SK-N-SH (cell line): ENCODE results near the gene ZNF747. TPM values are rescaled to one million over a fixed set of nuclear protein-coding genes. Genes with fewer than 3 reads are reported as not detected.

Experiments used
- CTCF ChIA-PET: fragments of 300-600, 350-600 bp; formaldehyde crosslinking; extraction: SDS; loops from one replicate; lab custom pipeline; 2021; lab: Yijun Ruan, JAX
- POLR2A ChIA-PET: fragments of 350-600 bp; sonication (Branson Sonifier 250); formaldehyde crosslinking; extraction: SDS; loops from one replicate; lab custom pipeline; 2020; ENCODE audit warnings: antibody characterized with exemption, inconsistent platforms; lab: Yijun Ruan, JAX
- DNase-seq: peaks from one replicate; pipeline ENCODE4 v3.0.0; 2012
- H2AFZ ChIP-seq: fragments of 200-600 bp; sonication (generic); 2 replicates; pipeline ENCODE4 v1.8.1; 2016; ENCODE audit warnings: antibody characterized with exemption, mild to moderate bottlenecking, low read depth
- H3F3A ChIP-seq: fragments of 200-600 bp; sonication (generic); replicated peaks from 2 replicates; pipeline ENCODE3; 2016; ENCODE audit warnings: antibody characterized with exemption, mild to moderate bottlenecking; ENCODE audit not compliant: insufficient read depth
- H3K27ac ChIP-seq, 2 experiments: fragments of 200-500 bp in 1 of 2; fragments of 200-600 bp in 1 of 2; sonication (Bioruptor generic) in 1 of 2; sonication (generic), shearing (Covaris generic) in 1 of 2; 2 replicates each; pipeline versions ENCODE4 v1.5.1 to v1.6.1; 2014 to 2016; ENCODE audit warnings: low read depth in 2 of 2, inconsistent platforms in 1 of 2, low read length in 1 of 2, mild to moderate bottlenecking in 1 of 2, mixed read lengths in 1 of 2
- H3K27me3 ChIP-seq: fragments of 200-600 bp; sonication (generic), shearing (Covaris generic); 2 replicates; pipeline ENCODE4 v1.6.1; 2016; ENCODE audit warnings: mixed run types; ENCODE audit not compliant: insufficient read depth
- H3K36me3 ChIP-seq, 2 experiments: fragments of 200-500 bp in 1 of 2; fragments of 200-600 bp in 1 of 2; sonication (Bioruptor generic) in 1 of 2; sonication (generic) in 1 of 2; replicated peaks in 1 of 2; 2 replicates each; pipeline versions ENCODE3 to v1.5.1; 2014 to 2016; ENCODE audit warnings: low read length in 1 of 2, mild to moderate bottlenecking in 1 of 2; ENCODE audit not compliant: insufficient read depth in 2 of 2, control insufficient read depth in 1 of 2
- H3K4me1 ChIP-seq, 2 experiments: fragments of 200-500 bp in 1 of 2; fragments of 200-600 bp in 1 of 2; sonication (Bioruptor generic) in 1 of 2; sonication (generic), shearing (Covaris generic) in 1 of 2; 2 replicates each; pipeline versions ENCODE4 v1.5.1 to v1.6.1; 2014 to 2016; ENCODE audit warnings: low read depth in 1 of 2, low read length in 1 of 2, mixed run types in 1 of 2; ENCODE audit not compliant: insufficient read depth in 2 of 2, control insufficient read depth in 1 of 2
- H3K4me2 ChIP-seq: fragments of 200-600 bp; sonication (generic), shearing (Covaris generic); 2 replicates; pipeline ENCODE4 v1.6.1; 2017; ENCODE audit warnings: mixed run types
- H3K4me3 ChIP-seq, 2 experiments: fragments of 200-500 bp in 1 of 2; fragments of 200-600 bp in 1 of 2; sonication (Bioruptor generic) in 1 of 2; sonication (generic), shearing (Covaris generic) in 1 of 2; 2 replicates each; pipeline versions ENCODE4 v1.5.1 to v1.8.1; 2014 to 2016; ENCODE audit warnings: low read depth in 2 of 2, inconsistent platforms in 1 of 2, low read length in 1 of 2, mild to moderate bottlenecking in 1 of 2, mixed read lengths in 1 of 2, moderate library complexity in 1 of 2
- H3K79me2 ChIP-seq: fragments of 200-600 bp; sonication (generic); 2 replicates; pipeline ENCODE4 v1.8.1; 2017; ENCODE audit warnings: mild to moderate bottlenecking; ENCODE audit not compliant: insufficient read depth
- H3K9ac ChIP-seq: fragments of 200-600 bp; sonication (generic); 2 replicates; pipeline ENCODE4 v1.6.1; 2017; ENCODE audit warnings: mixed run types
- H3K9me2 ChIP-seq: fragments of 200-600 bp; sonication (generic); 2 replicates; pipeline ENCODE4 v1.6.1; 2017; ENCODE audit warnings: mixed run types
- H3K9me3 ChIP-seq: fragments of 200-600 bp; sonication (generic); 2 replicates; pipeline ENCODE4 v1.6.1; 2017; ENCODE audit warnings: mixed run types, mild to moderate bottlenecking, moderate library complexity
- H4K20me1 ChIP-seq: fragments of 200-600 bp; sonication (generic); 2 replicates; pipeline ENCODE4 v1.6.1; 2017; ENCODE audit warnings: mild to moderate bottlenecking, mixed run types; ENCODE audit not compliant: insufficient read depth
- EP300 ChIP-seq, 2 experiments: IDR thresholded peaks; 2 replicates each; pipeline versions ENCODE4 v1.4.0 to v1.6.1; 2012; ENCODE audit warnings: borderline replicate concordance in 1 of 2, low read depth in 1 of 2, low read length in 1 of 2
- FOXM1 ChIP-seq: IDR thresholded peaks from 2 replicates; pipeline ENCODE4 v1.4.0; 2012; ENCODE audit warnings: low read depth, mild to moderate bottlenecking
- GABPA ChIP-seq: IDR thresholded peaks from 2 replicates; pipeline ENCODE4 v1.4.0; 2012; ENCODE audit warnings: low read depth, mild to moderate bottlenecking
- GATA2 ChIP-seq: sonication (generic); formaldehyde crosslinking; IDR thresholded peaks from 2 replicates; pipeline ENCODE4 v1.5.0; 2020; ENCODE audit warnings: mild to moderate bottlenecking, missing genetic modification reagents
- IRF3 ChIP-seq: fragments of 150-350 bp; IDR thresholded peaks from 2 replicates; pipeline ENCODE4 v1.6.1; 2016; ENCODE audit warnings: mild to moderate bottlenecking, low read depth, low read length
- MEF2A ChIP-seq: IDR thresholded peaks from 2 replicates; pipeline ENCODE4 v1.4.0; 2012; ENCODE audit warnings: low read depth, borderline replicate concordance
- MXI1 ChIP-seq: IDR thresholded peaks from 2 replicates; pipeline ENCODE4 v1.6.1; 2012; ENCODE audit warnings: mild to moderate bottlenecking, low read depth, low read length, improper control_type of control experiment
- PBX3 ChIP-seq: IDR thresholded peaks from 2 replicates; pipeline ENCODE4; 2012
- RAD21 ChIP-seq: IDR thresholded peaks from 2 replicates; pipeline ENCODE4 v1.6.1; 2012; ENCODE audit warnings: mild to moderate bottlenecking, low read length
- RCOR1 ChIP-seq: fragments of 150-350 bp; IDR thresholded peaks from 2 replicates; pipeline ENCODE4 v1.6.1; 2017; ENCODE audit warnings: antibody characterized with exemption, low read length
- REST ChIP-seq: IDR thresholded peaks from 2 replicates; pipeline ENCODE4 v1.6.1; 2012; ENCODE audit warnings: mild to moderate bottlenecking, low read depth, low read length, moderate library complexity
- RFX5 ChIP-seq: IDR thresholded peaks from 2 replicates; pipeline ENCODE4 v1.6.1; 2012; ENCODE audit warnings: mild to moderate bottlenecking, improper control_type of control experiment, low read length
- RXRA ChIP-seq: IDR thresholded peaks from 2 replicates; pipeline ENCODE4 v1.4.0; 2012; ENCODE audit warnings: low read depth, mild to moderate bottlenecking, borderline replicate concordance
- SMC3 ChIP-seq: IDR thresholded peaks from 2 replicates; pipeline ENCODE4 v1.6.1; 2012; ENCODE audit warnings: low read depth, low read length, improper control_type of control experiment
- TCF12 ChIP-seq: IDR thresholded peaks from 2 replicates; pipeline ENCODE4 v1.4.0; 2012
- YY1 ChIP-seq: IDR thresholded peaks from 2 replicates; pipeline ENCODE4 v1.4.0; 2012; ENCODE audit warnings: low read depth, mild to moderate bottlenecking
- WGBS: methylation state at CpG from one replicate; pipeline ENCODE4 v1.1.6; 2017; ENCODE audit warnings: low lambda C conversion rate; 5-methylcytosine and 5-hydroxymethylcytosine counted together
- polyA plus RNA-seq, 3 experiments: library from polyadenylated mRNA; depleted of rRNA; stranded (reverse); fragments of >200 nt; gene quantifications; 2 replicates each; pipeline ENCODE4 v1.2.3, GENCODE V29; 2012
- TF ChIP-seq, protein P1 (sequence below): fragments of 150-350 bp; IDR thresholded peaks from 2 replicates; pipeline ENCODE4 v1.6.1; 2017; ENCODE audit warnings: antibody characterized with exemption, low read length, low read depth, borderline replicate concordance

ZNF747 gene
- polyA plus RNA-seq, 1 of the 3 experiments (the other 2 are of a cell fraction), result 5.8 TPM

DNA sequence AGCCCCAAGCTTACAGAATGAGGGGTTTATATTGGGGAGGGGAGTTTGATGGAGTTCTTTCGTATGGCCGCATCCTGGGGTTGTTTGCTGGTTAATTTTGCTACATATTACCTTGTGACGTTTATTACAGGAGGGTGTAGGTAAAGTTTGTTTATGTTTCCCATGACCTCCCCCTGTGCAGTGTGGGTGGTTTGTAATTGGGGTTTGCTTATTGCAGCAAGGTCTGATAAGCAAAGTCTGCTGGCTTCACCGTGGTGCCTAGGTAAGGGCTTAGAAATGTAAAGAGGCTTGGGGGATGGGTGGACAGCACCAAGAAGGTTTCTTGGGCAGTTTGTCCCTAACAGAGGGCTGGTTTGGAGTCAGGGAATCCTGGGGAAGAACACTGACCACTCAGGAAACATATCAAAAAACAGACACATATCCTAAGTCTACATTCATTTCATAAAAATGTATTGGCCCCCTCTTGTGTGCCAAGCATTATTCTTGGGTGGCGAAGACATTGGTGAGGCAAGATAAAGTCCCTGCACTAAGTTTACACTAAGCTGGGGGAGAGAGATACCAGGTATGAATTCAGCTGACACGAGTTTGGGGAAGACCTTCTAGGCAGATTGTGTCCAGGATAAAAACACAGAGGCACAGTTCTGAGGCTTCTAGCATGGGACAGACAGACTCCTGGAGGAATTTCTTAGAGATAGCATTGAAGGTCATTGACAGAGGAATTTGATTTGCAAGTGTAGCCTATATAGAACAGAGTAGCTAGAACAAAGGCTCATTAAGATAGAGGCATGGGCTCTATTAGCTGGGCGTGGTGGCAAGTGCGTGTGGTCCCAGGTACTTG, 14.0 kb upstream of the ZNF747 start (continued):
- TF ChIP-seq RFX5, result no peak
- TF ChIP-seq, protein P1, sequence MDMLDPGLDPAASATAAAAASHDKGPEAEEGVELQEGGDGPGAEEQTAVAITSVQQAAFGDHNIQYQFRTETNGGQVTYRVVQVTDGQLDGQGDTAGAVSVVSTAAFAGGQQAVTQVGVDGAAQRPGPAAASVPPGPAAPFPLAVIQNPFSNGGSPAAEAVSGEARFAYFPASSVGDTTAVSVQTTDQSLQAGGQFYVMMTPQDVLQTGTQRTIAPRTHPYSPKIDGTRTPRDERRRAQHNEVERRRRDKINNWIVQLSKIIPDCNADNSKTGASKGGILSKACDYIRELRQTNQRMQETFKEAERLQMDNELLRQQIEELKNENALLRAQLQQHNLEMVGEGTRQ, result no peak

DNA sequence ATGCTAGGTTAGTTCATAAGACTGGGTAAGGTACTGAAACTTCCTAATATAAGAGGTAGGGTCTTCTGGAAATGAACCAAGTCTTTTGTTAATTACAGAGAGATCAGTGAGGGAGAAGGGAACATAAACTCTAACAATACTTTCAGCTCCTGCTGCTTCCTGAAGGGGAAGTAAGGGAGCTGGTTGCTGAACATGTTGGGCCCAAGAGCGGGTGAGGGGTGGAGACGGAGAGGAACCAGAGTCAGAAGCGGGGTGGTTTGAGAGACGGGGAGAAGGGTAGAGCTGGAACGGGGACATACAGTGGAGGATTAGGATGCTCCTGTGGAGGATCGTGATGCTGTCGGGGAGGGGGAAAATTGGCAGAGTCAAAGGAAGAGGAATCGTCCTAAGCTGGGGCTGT, 11.5 kb upstream of the ZNF747 start:
- Histone ChIP-seq H3K79me2 (no peaks in the 10 kb centered on the region), H3K27me3 (no peaks in the 10 kb centered on the region), H3K4me2 (no peak overlapping the region), H2AFZ (no peak overlapping the region), H3K27ac (no peak overlapping the region), H3K9me2 (no peaks in the 10 kb centered on the region), H3K4me1 (no peaks in the 10 kb centered on the region), H3K9me3 (no peaks in the 10 kb centered on the region), H3F3A (peaks cover 2% of the 10 kb centered on the region), H3K36me3 (no peaks in the 10 kb centered on the region), H3K4me3 (no peak overlapping the region), H3K9ac (no peak overlapping the region), H4K20me1 (no peaks in the 10 kb centered on the region)
- TF ChIP-seq GABPA (no peak), SMC3 (no peak), IRF3 (no peak), GATA2 (CRISPR knock-in tag) (no peak), TCF12 (no peak), RXRA (no peak), FOXM1 (no peak), EP300 (IDR thresholded peaks at IDR 0.05; ENCODE audit: borderline replicate concordance in 1 of 2, low read depth in 1 of 2, low read length in 1 of 2) (no peak), PBX3 (no peak)
- ChIA-PET POLR2A (interaction anchor here (1.2 to 1.8 kb wide), 2 partner anchors 10 to 12 kb away, joined by 3 to 5 read pairs; partner anchors contain the start of gene ZNF764), CTCF (interaction anchor here (1.1 to 1.2 kb wide), 2 partner anchors 11 to 12 kb away, joined by 3 read pairs; partner anchors contain the start of gene ZNF764)
- WGBS, result 81% methylated on average over 8 of the region's 8 CpGs
- no peak for DNase-seq

GRCh38 chr16:30543067-30543466, 8.4 kb upstream of the ZNF747 start:
- Histone ChIP-seq H3K36me3 (no peaks in the 10 kb centered on the region), H3K9ac (no peak overlapping the region), H3K27ac (no peak overlapping the region), H4K20me1 (no peaks in the 10 kb centered on the region), H3K4me1 (no peaks in the 10 kb centered on the region), H3F3A (peaks cover 2% of the 10 kb centered on the region), H3K9me2 (no peaks in the 10 kb centered on the region), H3K27me3 (no peaks in the 10 kb centered on the region), H3K79me2 (no peaks in the 10 kb centered on the region), H3K4me3 (no peak overlapping the region), H2AFZ (no peak overlapping the region), H3K9me3 (no peaks in the 10 kb centered on the region), H3K4me2 (no peak overlapping the region)
- WGBS, result 92% methylated on average over 5 of the region's 5 CpGs
- ChIA-PET POLR2A (no interaction called here), CTCF (interaction anchor here (1.0 kb wide), 1 partner anchor 14 kb away, joined by 3 read pairs; no protein-coding TSS in a partner anchor)
- DNase-seq, result no peak
- TF ChIP-seq FOXM1 (no peak), GABPA (no peak), MEF2A (no peak), REST (no peak), RAD21 (no peak), YY1 (no peak), MXI1 (no peak), RCOR1 (no peak), TCF12 (no peak)
- TF ChIP-seq, protein P1, result no peak
